GM23248 (cell line): Measurements from ENCODE around the gene CD70.

ENCODE experiments used
- EZH2 ChIP-seq: fragments of 200-600 bp; sonication (generic); IDR thresholded peaks from 2 replicates; pipeline ENCODE4 v1.6.1; 2018; ENCODE audit warnings: antibody characterized with exemption, mild to moderate bottlenecking; ENCODE audit not compliant: insufficient read depth, poor library complexity, severe bottlenecking
- EZH2phosphoT487 ChIP-seq: fragments of 200-600 bp; sonication (generic); IDR thresholded peaks from 2 replicates; pipeline ENCODE4 v1.6.1; 2018; ENCODE audit warnings: antibody characterized with exemption, moderate library complexity, mild to moderate bottlenecking, low read depth; ENCODE audit not compliant: insufficient read depth

DNA sequence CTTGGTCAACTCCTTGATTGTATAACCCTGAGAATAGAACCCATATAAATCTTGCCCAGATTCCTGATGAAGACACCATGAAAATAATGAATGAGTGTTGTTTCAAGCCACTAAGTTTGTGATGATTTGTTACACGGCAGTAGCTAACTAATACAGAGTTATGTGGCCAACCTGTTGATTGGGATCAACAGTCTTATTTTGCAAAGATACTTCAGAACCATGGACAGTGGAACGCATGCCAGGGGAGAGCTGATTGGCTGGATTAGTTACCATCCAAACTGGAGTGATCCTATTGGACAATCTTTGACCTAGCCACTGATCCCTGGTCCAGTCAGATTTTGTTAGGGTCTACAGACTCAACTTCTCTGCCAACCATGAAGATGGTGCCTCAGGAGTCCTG is 26.6 kb downstream of the CD70 start:
- no peak for TF ChIP-seq EZH2
- TF ChIP-seq EZH2phosphoT487, result no peak
